Mammary microvascular endothelial cell (primary cell): ENCODE measurements around the gene UTP14C. TPM values are rescaled to one million over a fixed set of nuclear protein-coding genes. Genes with fewer than 3 reads are reported as not detected.

Experiments used
- total RNA-seq: library from RNA; depleted of rRNA; stranded (reverse); fragments of >200 nt; gene quantifications from 2 replicates; pipeline ENCODE4 v1.2.3, GENCODE V29; 2015

The UTP14C gene, protein sequence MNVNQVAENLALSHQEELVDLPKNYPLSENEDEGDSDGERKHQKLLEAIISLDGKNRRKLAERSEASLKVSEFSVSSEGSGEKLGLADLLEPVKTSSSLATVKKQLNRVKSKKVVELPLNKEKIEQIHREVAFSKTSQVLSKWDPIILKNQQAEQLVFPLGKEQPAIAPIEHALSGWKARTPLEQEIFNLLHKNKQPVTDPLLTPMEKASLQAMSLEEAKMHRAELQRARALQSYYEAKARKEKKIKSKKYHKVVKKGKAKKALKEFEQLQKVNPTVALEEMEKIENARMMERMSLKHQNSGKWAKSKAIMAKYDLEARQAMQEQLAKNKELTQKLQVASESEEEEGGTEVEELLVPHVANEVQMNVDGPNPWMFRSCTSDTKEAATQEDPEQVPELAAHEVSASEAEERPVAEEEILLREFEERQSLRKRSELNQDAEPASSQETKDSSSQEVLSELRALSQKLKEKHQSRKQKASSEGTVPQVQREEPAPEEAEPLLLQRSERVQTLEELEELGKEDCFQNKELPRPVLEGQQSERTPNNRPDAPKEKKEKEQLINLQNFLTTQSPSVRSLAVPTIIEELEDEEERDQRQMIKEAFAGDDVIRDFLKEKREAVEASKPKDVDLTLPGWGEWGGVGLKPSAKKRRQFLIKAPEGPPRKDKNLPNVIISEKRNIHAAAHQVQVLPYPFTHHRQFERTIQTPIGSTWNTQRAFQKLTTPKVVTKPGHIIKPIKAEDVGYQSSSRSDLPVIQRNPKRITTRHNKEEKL
- total RNA-seq, result 6.4 and 7.0 TPM in 2 replicates

DNA sequence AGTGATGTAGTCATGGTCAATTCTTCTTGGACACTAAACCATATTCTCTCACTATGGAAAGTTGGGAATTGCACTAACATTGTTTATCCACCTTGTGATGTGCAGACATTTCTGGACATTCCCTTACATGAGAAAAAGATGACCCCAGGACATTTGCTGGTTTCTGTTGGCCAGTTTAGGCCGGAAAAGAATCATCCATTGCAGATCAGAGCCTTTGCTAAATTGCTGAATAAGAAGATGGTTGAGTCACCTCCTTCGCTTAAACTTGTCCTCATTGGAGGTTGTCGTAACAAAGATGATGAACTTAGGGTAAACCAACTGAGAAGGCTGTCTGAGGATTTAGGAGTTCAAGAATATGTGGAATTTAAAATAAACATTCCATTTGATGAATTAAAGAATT lies at the start of gene UTP14C:
UTP14C (plus strand) TSS at position 211 of the 400 bp plus-strand sequence. CDS start 4,114 bp downstream, outside the sequence.

DNA sequence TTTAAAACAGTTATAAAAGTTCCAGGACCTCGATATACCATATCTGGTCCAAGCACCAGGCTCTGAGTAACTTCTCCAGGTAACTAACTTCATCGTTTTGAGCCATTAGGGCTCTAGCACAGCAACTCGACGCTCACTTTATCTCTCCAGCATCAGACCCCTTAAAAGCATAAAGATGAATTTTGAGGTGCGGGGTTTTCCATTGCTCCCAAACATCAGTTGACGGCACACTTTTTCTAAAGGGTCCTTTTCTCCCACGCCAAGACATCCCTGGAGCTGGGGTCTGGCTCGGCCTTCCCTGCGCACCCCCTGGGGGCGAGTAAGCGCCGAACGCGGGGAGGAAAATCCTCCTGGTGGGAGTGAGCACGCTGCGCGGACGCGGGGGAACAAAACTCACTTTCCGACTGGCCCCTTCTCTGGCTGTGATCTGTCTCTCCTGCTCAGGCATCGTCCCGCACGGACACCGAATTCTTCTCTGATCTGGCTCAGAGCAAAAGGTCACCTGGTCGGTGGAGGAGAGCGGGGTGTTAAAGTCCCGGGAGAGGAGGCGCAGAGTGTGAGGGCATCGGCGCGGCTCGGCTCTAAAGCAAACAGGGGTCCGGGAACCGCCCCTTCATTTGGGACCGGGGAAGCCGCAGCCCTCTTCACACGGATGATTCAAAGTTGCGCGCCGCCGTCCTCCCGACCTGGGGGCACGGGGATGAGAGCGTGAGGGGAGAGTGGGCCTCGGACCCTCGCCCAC lies 13.4 kb upstream of the UTP14C start, which contains the start of gene ATP7B:
ATP7B (minus strand) TSS at position 561 of the 742 bp plus-strand sequence; CDS start at position 448, 113 bp downstream.

DNA sequence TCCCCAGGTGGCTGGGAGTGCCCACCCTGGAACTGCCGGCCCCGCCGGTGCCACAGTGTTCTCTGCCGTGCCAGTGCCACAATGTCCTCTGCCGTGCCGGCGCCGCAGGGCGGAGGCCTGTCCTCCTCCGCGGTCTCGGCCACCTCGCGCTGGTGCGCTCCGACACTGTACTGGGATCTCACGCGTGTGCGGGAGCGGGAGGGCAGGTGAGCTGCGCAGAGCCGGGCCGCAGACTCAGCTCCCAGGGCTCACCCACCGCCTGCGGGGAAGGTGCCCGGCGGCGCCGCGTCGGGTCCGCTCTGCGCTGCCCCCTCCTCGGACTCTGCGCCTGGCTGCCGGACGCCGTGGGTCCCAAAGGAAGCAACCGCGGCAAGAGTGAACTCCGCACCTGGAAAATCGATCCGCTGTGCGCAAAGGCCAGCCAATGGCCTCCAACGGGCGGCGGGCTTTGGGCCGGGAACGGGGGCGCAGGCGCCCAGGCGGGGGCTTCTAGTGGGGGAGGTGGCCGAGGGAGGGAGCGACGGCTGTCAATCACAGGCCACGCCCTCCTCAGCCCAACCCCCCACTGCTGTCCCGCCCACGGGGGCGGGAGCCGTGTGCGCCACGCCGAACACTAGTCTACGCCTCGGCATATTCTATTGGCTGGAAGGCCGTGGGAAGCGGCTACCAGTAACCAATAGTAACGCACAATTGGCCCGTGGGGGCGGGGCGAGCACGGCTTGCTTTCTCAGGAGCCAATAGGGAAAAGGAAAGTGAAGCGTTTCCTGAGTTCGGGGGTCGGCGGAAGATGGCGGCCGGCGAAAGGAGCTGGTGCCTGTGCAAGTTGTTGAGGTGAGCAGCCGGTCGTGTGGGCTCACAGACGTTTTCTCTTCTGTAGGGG lies 12.6 kb upstream of the UTP14C start, which contains the start of gene ALG11:
ALG11 (plus strand) TSS at position 767 of the 880 bp plus-strand sequence; CDS start at position 788, 21 bp downstream.

Other genes starting within 250 kb of the UTP14C start
- 3.8 and 10.3 TPM in 2 replicates for gene DHRS12, start 220.5 kb upstream of the UTP14C start, total RNA-seq
- not detected in 2 replicates for gene TMEM272, start 179.5 kb upstream of the UTP14C start, total RNA-seq
- 0.47 and 0.54 TPM in 2 replicates for gene CCDC70, start 162.7 kb upstream of the UTP14C start, total RNA-seq
- 2.5 and 4.2 TPM in 2 replicates for gene ATP7B, start 13.2 kb upstream of the UTP14C start, total RNA-seq
- 10.9 and 20.4 TPM in 2 replicates for gene ALG11, start 12.3 kb upstream of the UTP14C start, total RNA-seq
- 0.15 and 0.27 TPM in 2 replicates for gene NEK5, start 104.4 kb downstream of the UTP14C start, total RNA-seq
- 7.9 and 10.7 TPM in 2 replicates for gene NEK3, start 134.9 kb downstream of the UTP14C start, total RNA-seq